Peyer's patch (tissue), 4 donors: Measurements from ENCODE around the gene MCTP2. TPM values are rescaled to one million over a fixed set of nuclear protein-coding genes. Genes with fewer than 3 reads are reported as not detected.
A peak's percentile ranks its signal among the peaks of the same experiment; 100 is the strongest.
"Not testable (repeated sequence)": the region's sequence is repeated elsewhere in the genome, so short reads cannot be mapped to it uniquely, and the experiment has no call there.

Experiments used
- DNase-seq, 3 donors: peaks; one replicate each; pipeline ENCODE4 v3.0.0-alpha.2; 2017 to 2019
- H3K27ac ChIP-seq, 4 donors: fragments of 200-600 bp; sonication (generic); one replicate each; pipeline ENCODE4 v1.5.1; 2016 to 2019
- H3K27me3 ChIP-seq, 2 donors: fragments of 200-600 bp; sonication (generic); one replicate each; pipeline ENCODE4 v1.5.1; 2019
- H3K36me3 ChIP-seq, 3 donors: fragments of 200-600 bp; sonication (generic); one replicate each; pipeline ENCODE4 v1.5.1; 2016 to 2019
- H3K4me1 ChIP-seq, 4 donors: fragments of 200-600 bp; sonication (generic); one replicate each; pipeline ENCODE4 v1.5.1; 2016 to 2019
- H3K4me3 ChIP-seq, 4 donors: fragments of 200-600 bp; sonication (generic); 1 replicate in 3 of 4; 2 replicates in 1 of 4; pipeline ENCODE4 v1.5.1; 2016 to 2019; ENCODE audit warnings: mild to moderate bottlenecking in 1 of 4
- H3K9me3 ChIP-seq, 4 donors: fragments of 200-600 bp; sonication (generic); one replicate each; pipeline ENCODE4 v1.5.1; 2016 to 2019; ENCODE audit warnings: mild to moderate bottlenecking in 1 of 4
- POLR2A ChIP-seq, 2 donors: fragments of 450-650 bp; IDR thresholded peaks; one replicate each; pipeline ENCODE4 v1.5.1; 2017; ENCODE audit warnings: antibody characterized with exemption in 2 of 2, mild to moderate bottlenecking in 2 of 2, moderate library complexity in 2 of 2
- total RNA-seq, 4 donors: library from RNA; depleted of rRNA; stranded (reverse); fragments of >200 nt; gene quantifications; one replicate each; pipeline ENCODE4 v1.1.0, GENCODE V29; 2016
- TF ChIP-seq, protein P1 (sequence below), 6 experiments: fragments of 450-650 bp in 4 of 6; fragments of 200-600 bp in 2 of 6; sonication (generic) in 1 of 6; IDR thresholded peaks; one replicate each; pipeline ENCODE4 v1.5.1; 2017 to 2019; ENCODE audit warnings: antibody characterized with exemption in 6 of 6, mild to moderate bottlenecking in 3 of 6, moderate library complexity in 1 of 6

Gene MCTP2
- total RNA-seq, 4 donors from 2014 or later = 40.8 to 241 (median 74.0) TPM

DNA sequence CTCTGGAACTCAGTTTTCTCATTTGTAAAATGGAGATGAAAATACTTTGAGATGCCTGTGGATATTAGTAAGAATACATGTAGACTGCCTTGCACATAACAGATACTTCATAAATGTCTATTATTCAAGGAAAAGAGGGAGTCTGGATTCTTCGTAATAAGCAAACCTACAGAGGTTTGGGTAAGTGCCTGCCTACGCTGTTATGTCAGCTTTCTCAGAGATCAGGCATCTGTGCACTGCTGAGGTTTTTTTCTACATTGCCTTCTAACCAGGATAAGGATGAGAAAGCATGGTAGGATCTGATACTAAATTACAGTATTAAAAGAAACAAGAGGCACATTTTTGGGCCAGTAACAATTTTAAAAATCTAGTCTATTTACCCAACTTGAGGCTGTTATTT lies 10.9 kb downstream of the MCTP2 start:
- H3K27ac ChIP-seq = no peak overlapping the region
- H3K27me3 ChIP-seq = no peaks in the 10 kb centered on the region
- TF ChIP-seq POLR2A (IDR thresholded peaks at IDR 0.05) = no peak
- TF ChIP-seq, protein P1, sequence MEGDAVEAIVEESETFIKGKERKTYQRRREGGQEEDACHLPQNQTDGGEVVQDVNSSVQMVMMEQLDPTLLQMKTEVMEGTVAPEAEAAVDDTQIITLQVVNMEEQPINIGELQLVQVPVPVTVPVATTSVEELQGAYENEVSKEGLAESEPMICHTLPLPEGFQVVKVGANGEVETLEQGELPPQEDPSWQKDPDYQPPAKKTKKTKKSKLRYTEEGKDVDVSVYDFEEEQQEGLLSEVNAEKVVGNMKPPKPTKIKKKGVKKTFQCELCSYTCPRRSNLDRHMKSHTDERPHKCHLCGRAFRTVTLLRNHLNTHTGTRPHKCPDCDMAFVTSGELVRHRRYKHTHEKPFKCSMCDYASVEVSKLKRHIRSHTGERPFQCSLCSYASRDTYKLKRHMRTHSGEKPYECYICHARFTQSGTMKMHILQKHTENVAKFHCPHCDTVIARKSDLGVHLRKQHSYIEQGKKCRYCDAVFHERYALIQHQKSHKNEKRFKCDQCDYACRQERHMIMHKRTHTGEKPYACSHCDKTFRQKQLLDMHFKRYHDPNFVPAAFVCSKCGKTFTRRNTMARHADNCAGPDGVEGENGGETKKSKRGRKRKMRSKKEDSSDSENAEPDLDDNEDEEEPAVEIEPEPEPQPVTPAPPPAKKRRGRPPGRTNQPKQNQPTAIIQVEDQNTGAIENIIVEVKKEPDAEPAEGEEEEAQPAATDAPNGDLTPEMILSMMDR (IDR thresholded peaks at IDR 0.05) = no peak
- H3K9me3 ChIP-seq = no peaks in the 10 kb centered on the region
- peaks cover 0 to 13% (median 0%) of the 10 kb centered on the region in 4 donors for H3K4me1 ChIP-seq
- no peak for DNase-seq
- H3K36me3 ChIP-seq = no peaks in the 10 kb centered on the region
- no peak overlapping the region for H3K4me3 ChIP-seq

DNA sequence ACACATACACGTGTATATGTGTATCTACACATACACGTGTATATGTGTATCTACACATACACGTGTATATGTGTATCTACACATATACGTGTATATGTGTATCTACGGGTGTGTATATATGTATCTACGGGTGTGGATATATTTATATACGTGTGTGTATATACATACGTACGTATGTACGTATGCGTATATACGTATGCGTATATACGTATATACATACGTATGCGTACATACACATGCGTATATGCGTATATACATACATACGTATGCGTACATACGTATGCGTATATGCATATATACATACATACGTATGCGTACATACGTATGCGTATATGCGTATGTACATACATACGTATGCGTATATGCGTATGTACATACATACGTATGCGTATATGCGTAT lies 11.6 kb downstream of the MCTP2 start:
- not testable (repeated sequence) for H3K4me3 ChIP-seq, H3K27me3 ChIP-seq, H3K27ac ChIP-seq, H3K36me3 ChIP-seq, H3K9me3 ChIP-seq, DNase-seq
- H3K4me1 ChIP-seq = peaks cover 0 to 13% (median 0%) of the 10 kb centered on the region in 4 donors

DNA sequence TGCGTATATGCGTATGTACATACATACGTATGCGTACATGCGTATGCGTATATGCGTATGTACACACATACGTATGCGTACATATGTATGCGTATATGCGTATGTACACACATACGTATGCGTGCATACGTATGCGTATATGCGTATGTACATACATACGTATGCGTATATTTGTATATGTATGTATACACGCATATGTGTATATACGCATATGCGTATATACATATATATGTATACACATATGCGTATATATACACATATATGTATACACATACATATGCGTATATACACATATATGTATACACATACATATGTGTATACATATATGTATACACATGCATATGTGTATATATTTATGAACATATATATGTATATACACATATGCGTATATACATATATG lies 12.1 kb downstream of the MCTP2 start:
- Histone ChIP-seq H3K27ac (no peak overlapping the region), H3K4me3 (no peak overlapping the region), H3K36me3 (no peaks in the 10 kb centered on the region), H3K4me1 (peaks cover 0 to 13% (median 0%) of the 10 kb centered on the region in 4 donors), H3K27me3 (no peaks in the 10 kb centered on the region), H3K9me3 (no peaks in the 10 kb centered on the region)
- TF ChIP-seq POLR2A (IDR thresholded peaks at IDR 0.05) = no peak
- TF ChIP-seq, protein P1 (IDR thresholded peaks at IDR 0.05) = no peak
- DNase-seq = no peak

DNA sequence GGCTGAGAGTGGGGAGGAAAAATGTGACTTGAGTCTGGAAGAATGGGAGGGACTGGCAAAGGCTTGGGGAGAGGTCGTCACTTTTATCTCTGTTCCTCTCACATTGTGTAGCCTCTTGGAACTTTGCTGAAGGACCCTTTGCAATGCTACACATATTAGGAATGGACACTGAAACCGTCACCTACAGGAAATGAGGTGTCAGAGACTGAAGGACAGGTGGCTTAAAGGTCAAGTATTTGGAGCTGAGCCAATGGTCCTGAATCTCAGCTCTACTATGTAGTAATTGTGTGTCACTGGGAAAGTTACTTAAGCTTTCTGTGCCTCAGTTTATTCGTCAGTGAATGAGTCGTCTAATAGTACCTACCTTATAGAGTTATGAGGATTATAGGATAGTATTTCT lies 14.7 kb downstream of the MCTP2 start:
- no peak for DNase-seq
- Histone ChIP-seq H3K36me3 (no peaks in the 10 kb centered on the region), H3K9me3 (no peaks in the 10 kb centered on the region), H3K27me3 (no peaks in the 10 kb centered on the region), H3K27ac (no peak overlapping the region), H3K4me1 (peaks cover 0 to 12% (median 0%) of the 10 kb centered on the region in 4 donors), H3K4me3 (no peak overlapping the region)
- TF ChIP-seq, protein P1 (IDR thresholded peaks at IDR 0.05) = no peak
- no peak for TF ChIP-seq POLR2A (IDR thresholded peaks at IDR 0.05)

DNA sequence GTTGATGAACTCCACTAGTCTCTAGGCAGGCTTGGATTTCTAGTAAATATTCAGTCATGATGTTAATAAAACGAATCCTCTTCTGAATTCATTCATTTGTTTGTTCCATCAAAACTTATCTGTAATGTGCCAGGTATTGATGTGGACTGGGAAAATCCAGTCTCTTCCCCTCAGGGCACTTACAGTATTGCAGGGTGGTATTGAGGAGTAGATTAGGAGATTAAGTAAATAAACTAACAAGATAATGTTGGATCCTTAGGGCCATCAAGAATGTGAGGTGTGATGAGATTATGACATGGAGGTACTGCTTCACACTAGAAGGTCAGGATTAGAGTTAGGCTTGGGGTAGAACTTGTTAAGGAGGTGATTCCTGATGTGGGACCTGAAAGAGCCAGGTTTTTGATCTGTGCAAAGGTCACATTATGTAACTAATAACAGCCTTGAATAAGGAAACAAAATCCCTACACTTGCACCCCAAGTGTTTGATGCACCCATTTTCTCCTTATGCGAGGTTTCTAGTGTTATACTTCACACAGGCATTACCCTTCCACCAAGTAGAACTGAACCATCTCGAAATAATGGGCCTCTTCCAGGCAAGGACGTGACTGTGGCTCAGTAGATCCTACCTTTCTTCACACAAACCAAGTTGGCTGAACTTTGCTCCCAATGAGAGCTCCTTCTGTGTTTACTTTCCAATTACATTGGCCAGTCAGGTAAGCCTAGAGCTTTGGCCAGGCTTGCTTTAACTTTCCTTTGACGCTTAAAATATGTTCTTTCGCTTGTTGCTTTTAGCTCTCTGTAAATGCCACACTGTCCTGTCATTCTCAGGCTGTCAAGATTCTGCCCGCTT lies 16.7 kb downstream of the MCTP2 start:
- DNase-seq = peak in 1 of 3 donors; percentile 58
- H3K4me3 ChIP-seq = peak overlapping the region in 1 of 4 donors; percentile 9
- no peaks in the 10 kb centered on the region for H3K9me3 ChIP-seq
- peak overlapping the region in 1 of 4 donors; percentile 60 for H3K27ac ChIP-seq
- TF ChIP-seq, protein P1 (IDR thresholded peaks at IDR 0.05) = peak in 3 of 6 experiments; percentile 16 to 39 (median 25)
- TF ChIP-seq POLR2A (IDR thresholded peaks at IDR 0.05) = no peak
- H3K36me3 ChIP-seq = no peaks in the 10 kb centered on the region
- peaks cover 0 to 16% (median 0%) of the 10 kb centered on the region in 4 donors for H3K4me1 ChIP-seq
- H3K27me3 ChIP-seq = no peaks in the 10 kb centered on the region

DNA sequence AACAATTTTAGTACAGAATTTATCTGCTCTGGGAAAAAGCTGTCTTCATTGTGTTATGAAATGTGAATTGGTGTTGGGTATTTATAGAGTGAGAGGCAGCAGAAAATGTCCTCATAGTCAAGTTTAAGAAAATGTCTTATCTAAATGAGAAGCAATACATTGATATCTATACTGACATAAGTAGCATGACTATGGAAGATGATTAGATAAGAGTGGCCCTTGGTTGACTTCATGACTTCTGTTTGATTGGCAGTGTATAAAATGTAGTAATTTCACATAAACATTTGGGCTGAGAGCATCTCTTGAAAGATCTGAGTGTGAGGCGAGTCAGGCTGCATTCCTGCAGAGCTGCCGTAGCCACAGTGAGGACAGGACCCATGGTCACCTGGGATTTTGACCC lies 19.4 kb downstream of the MCTP2 start:
- H3K27ac ChIP-seq = no peak overlapping the region
- no peaks in the 10 kb centered on the region for H3K36me3 ChIP-seq
- no peaks in the 10 kb centered on the region for H3K27me3 ChIP-seq
- H3K9me3 ChIP-seq = no peaks in the 10 kb centered on the region
- no peak for TF ChIP-seq POLR2A (IDR thresholded peaks at IDR 0.05)
- TF ChIP-seq, protein P1 (IDR thresholded peaks at IDR 0.05) = no peak
- no peak overlapping the region for H3K4me3 ChIP-seq
- DNase-seq = no peak
- H3K4me1 ChIP-seq = peaks cover 0 to 18% (median 3%) of the 10 kb centered on the region in 4 donors
